AG09309 (cell line): ENCODE measurements around the gene ROPN1L.

Source experiments
- DNase-seq: peaks from one replicate; pipeline ENCODE4 v3.0.0-alpha.2; 2010; ENCODE audit warnings: low read depth
- H3K4me3 ChIP-seq: 2 replicates; pipeline ENCODE4 v1.5.1; 2011; ENCODE audit warnings: mild to moderate bottlenecking, low read depth, low read length, moderate library complexity; ENCODE audit not compliant: control insufficient read depth
- CTCF ChIP-seq: IDR thresholded peaks from 2 replicates; pipeline ENCODE4 v1.5.1; 2011; ENCODE audit warnings: mild to moderate bottlenecking, low read depth, low read length, inconsistent platforms; ENCODE audit not compliant: insufficient read depth, control insufficient read depth; ENCODE audit errors: missing control alignments

ROPN1L gene

DNA sequence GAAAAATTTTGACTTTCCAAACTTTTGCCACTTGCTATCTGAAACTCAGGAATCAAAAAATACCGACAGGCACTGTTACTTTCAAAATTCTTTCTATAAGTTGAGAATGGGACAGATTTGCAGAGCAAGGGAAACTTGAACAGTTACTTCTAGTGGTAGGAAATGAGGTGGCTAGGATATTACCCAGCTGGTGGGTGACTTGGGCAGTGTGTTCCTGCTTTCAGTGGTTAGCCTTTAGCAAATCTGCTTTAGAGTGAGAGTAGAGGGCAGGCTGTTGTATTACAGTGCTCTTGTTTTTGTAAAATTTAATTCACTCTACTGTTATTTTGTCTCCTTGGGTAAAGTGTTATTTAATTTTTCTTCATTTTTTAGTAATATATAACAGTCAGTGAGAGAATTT lies 40.2 kb upstream of the ROPN1L start:
- no peak overlapping the region for H3K4me3 ChIP-seq
- TF ChIP-seq CTCF: no peak
- no peak for DNase-seq

- no peak for TF ChIP-seq CTCF
- DNase-seq: no peak
- no peak overlapping the region for H3K4me3 ChIP-seq
Measured at GRCh38 chr5:10403829-10404228, 37.9 kb upstream of the ROPN1L start.

DNA sequence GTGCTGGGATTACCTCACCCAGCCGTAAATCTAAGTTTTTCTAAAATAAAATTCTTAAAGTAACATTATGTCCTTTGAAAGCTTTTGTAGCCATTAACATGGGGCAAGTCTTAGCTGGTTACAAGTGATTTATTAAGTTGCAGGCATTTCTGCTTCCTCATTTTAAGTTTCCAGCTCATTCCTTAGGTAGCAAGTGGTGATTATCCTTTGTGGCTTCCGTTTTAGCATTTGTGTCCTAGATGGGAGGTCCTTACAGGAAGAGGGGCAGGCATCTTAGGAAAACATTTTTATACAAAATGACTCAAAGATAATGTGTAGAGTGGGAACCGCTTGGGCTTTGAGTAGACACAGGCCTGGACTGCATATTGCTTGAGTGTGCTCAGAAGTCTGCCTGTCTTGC lies 35.0 kb upstream of the ROPN1L start:
- H3K4me3 ChIP-seq: no peak overlapping the region
- TF ChIP-seq CTCF: no peak
- no peak for DNase-seq

- no peak overlapping the region for H3K4me3 ChIP-seq
- TF ChIP-seq CTCF: no peak
- no peak for DNase-seq
Measured at GRCh38 chr5:10409504-10409903, 32.2 kb upstream of the ROPN1L start.

DNA sequence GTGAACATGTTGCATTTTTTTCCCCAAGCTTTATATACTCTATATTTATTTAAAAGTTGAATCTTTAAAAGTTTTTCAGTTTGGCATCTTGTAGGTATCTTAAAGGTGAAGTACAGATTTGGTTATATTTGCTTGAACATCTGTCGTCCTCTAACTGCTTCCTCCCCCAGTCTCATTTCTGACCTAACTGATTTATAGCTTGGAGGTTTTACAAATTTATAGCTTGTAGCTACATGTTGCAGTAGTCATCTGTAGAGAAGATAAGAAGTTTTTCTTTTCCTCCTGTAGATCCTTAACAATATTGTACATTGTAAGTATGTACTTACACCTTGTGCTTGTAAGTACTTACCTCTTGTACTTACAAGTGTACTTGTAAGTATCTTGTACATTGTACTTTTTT lies 31.0 kb upstream of the ROPN1L start:
- TF ChIP-seq CTCF: no peak
- DNase-seq: no peak
- no peak overlapping the region for H3K4me3 ChIP-seq

DNA sequence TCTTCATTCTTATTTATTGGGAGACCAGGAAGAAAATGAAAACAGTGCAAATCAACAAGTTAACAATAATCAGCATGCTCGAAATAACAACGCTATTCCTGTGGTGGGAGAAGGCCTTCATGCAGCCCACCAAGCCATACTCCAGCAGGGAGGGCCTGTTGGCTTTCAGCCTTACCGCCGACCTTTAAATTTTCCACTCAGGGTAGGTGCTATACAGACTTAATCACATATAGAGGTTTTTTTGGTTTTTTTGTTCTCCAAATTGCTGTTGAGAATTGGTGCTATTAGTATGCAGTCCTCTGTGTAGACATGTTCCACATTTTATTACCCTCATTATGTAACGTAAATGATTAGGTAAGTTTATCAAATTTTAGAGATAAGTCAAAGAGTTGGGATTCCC lies 30.3 kb upstream of the ROPN1L start:
- TF ChIP-seq CTCF: no peak
- no peak for DNase-seq
- H3K4me3 ChIP-seq: no peak overlapping the region

DNA sequence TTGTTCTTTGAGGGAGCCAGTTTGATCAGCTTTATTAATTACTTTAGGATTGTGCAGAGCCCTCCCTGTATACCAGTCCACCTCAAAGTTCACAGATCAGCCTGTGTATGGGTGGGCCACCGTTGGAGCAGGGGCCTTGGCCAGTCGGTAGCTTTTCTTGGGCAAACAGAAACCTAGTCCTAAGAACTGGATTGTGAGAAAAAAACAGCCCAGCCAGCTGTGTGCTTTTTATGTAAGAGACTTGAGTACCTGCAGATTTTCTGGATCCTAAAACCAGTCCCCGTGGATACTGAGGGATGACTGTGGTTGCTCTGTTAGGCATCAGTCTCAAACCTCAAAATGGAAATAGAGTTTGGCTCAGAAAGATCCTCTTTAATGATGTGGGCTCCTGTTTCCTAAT lies 24.8 kb upstream of the ROPN1L start:
- TF ChIP-seq CTCF: no peak
- H3K4me3 ChIP-seq: no peak overlapping the region
- DNase-seq: no peak
